Parathyroid adenoma (tissue), 2 donors: ENCODE measurements around the gene BCR.
A peak's percentile ranks its signal among the peaks of the same experiment; 100 is the strongest.

Experiments
- H2AFZ ChIP-seq: fragments of 300-600 bp; sonication (generic); one replicate; pipeline ENCODE4 v1.7.0; 2017; ENCODE audit warnings: antibody characterized with exemption, mild to moderate bottlenecking
- H3K27ac ChIP-seq: fragments of 300-600 bp; sonication (generic); one replicate; pipeline ENCODE4 v1.7.0; 2017
- H3K27me3 ChIP-seq: fragments of 300-600 bp; sonication (generic); one replicate; pipeline ENCODE4 v1.7.0; 2017; ENCODE audit warnings: low read length; ENCODE audit not compliant: control insufficient read depth, insufficient read depth
- H3K36me3 ChIP-seq: fragments of 300-600 bp; sonication (generic); one replicate; pipeline ENCODE4 v1.7.0; 2017; ENCODE audit warnings: low read length; ENCODE audit not compliant: control insufficient read depth, insufficient read depth
- H3K4me1 ChIP-seq: fragments of 300-600 bp; sonication (generic); one replicate; pipeline ENCODE4 v1.7.0; 2017; ENCODE audit warnings: control low read depth
- H3K4me2 ChIP-seq: fragments of 300-600 bp; sonication (generic); one replicate; pipeline ENCODE4 v1.7.0; 2017; ENCODE audit warnings: low read length
- H3K4me3 ChIP-seq: fragments of 300-600 bp; sonication (generic); one replicate; pipeline ENCODE4 v1.7.0; 2017; ENCODE audit warnings: low read depth, low read length
- H3K79me2 ChIP-seq: fragments of 300-600 bp; sonication (generic); one replicate; pipeline ENCODE4 v1.7.0; 2017; ENCODE audit warnings: control low read depth
- H3K9ac ChIP-seq: fragments of 300-600 bp; sonication (generic); one replicate; pipeline ENCODE4 v1.7.0; 2017; ENCODE audit warnings: mild to moderate bottlenecking
- H3K9me3 ChIP-seq: fragments of 300-600 bp; sonication (generic); one replicate; pipeline ENCODE4 v1.7.0; 2017; ENCODE audit warnings: low read length; ENCODE audit not compliant: control insufficient read depth
- TF ChIP-seq, protein P1 (sequence below): fragments of 300-600 bp; sonication (generic); IDR thresholded peaks from one replicate; pipeline ENCODE4 v1.7.0; 2017; ENCODE audit warnings: antibody characterized with exemption, mild to moderate bottlenecking
- donor health status: primary hyperparathyroidism.

Gene BCR

DNA sequence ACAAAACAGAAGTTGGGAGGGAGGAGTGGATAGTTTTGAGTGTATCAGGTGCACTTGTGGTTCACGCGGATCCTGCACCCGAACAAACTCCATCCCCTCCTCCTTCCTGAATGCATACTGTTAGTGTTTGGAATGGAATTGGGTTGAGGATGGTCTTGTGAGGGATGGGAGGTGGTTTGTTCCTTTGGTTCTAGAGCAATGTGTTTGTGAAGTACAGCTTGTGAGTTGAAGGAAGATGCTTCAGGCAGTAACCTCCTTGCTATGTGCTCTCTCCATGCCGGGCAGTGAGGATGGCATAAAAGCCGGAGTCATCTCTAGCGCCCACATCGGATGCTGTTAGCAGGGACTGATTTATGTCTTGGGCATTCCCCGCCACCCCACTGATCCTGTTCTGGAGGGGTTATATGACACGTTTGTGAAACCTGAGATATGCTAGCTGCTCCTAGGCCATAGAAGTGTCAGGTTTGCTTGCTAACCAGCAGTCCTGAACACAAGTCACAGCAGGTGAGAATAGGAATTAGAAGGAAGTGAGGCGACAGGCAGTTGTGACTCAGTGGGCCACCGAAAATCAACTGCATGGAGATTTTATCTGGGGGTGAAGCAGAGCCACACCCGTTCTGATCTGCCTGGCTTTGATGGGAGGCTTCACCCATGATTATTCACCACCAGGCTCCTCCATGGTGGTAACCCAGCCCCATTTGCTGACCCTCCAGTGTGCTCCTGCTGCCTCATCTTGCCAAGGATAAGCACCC, 2.2 kb downstream of the BCR start:
- H3K9ac ChIP-seq, result no peak overlapping the region
- peak overlapping the region; percentile 51 for H3K4me2 ChIP-seq
- peaks cover 12% of the 10 kb centered on the region for H3K4me1 ChIP-seq
- no peak overlapping the region for H3K27ac ChIP-seq
- no peak overlapping the region for H2AFZ ChIP-seq
- TF ChIP-seq, protein P1, sequence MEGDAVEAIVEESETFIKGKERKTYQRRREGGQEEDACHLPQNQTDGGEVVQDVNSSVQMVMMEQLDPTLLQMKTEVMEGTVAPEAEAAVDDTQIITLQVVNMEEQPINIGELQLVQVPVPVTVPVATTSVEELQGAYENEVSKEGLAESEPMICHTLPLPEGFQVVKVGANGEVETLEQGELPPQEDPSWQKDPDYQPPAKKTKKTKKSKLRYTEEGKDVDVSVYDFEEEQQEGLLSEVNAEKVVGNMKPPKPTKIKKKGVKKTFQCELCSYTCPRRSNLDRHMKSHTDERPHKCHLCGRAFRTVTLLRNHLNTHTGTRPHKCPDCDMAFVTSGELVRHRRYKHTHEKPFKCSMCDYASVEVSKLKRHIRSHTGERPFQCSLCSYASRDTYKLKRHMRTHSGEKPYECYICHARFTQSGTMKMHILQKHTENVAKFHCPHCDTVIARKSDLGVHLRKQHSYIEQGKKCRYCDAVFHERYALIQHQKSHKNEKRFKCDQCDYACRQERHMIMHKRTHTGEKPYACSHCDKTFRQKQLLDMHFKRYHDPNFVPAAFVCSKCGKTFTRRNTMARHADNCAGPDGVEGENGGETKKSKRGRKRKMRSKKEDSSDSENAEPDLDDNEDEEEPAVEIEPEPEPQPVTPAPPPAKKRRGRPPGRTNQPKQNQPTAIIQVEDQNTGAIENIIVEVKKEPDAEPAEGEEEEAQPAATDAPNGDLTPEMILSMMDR, result no peak
- no peaks in the 10 kb centered on the region for H3K36me3 ChIP-seq
- no peaks in the 10 kb centered on the region for H3K27me3 ChIP-seq
- H3K9me3 ChIP-seq, result no peaks in the 10 kb centered on the region
- peaks cover 2% of the 10 kb centered on the region for H3K79me2 ChIP-seq
- H3K4me3 ChIP-seq, result peak overlapping the region; percentile 36

DNA sequence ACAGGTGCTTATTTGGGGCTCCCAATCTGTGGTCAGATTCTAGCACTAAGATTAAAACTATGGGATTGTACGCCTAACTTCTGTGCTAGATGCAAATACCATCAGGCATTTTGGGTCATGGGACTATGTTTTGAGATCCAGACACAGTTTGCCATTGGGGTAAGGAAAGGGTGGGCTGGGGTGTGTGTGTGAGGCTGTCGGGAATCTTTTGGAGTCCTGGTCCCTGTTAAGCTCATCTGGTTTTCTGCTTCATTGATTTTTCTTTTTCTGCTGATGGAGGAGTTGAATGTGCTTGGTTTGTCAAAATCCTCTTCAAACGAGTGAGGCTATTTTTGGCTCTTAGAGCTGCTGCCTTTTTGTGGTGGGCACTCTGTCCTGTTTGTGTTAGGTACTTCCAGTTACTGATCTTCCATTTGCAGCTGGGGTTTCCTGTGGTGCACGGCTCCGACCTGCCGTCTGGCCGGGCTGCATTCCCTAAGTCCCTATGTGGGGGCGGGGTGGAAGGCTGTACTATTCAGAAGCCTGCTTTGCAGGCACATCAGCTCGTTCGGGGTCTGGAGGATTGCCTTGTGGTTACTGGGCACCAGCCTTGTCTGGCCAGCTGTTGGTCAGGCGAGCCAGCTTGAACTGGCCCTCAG, 2.9 kb downstream of the BCR start:
- Histone ChIP-seq H3K27me3 (no peaks in the 10 kb centered on the region), H3K27ac (no peak overlapping the region), H3K4me2 (peak overlapping the region; percentile 51), H2AFZ (no peak overlapping the region), H3K36me3 (no peaks in the 10 kb centered on the region), H3K9me3 (no peaks in the 10 kb centered on the region), H3K4me3 (peak overlapping the region; percentile 36), H3K79me2 (peaks cover 2% of the 10 kb centered on the region), H3K4me1 (peaks cover 12% of the 10 kb centered on the region), H3K9ac (no peak overlapping the region)
- TF ChIP-seq, protein P1, result no peak

DNA sequence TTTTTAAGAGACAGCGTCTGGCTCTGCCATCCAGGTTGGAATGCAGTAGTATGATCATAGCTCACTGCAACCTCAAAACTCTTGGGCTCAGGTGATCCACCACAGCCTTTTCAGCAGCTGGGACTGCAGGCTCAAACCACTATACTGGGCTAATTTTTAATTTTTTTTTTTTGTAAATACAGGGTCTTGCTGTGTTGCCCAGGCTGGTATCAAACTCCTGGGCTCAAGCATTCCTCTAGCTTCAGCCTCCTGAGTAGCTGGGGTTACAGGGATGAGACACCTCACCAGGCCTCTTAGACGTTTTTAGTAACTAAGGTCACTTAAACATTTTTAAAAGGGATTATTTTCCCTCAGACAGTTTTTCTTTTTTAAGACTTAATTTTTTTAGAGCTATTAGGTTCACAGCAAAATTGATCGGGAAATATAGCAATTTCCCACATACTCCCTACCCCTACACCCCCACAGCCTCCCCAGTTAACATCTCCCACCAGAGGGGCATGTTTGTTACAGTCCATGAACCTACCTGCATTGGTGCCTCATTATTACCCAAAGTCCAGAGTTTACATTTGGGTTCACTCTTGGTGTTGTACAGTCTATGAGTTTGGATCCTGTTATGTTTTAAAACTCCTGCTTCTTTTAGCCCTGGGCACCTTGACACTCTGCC, 3.9 kb downstream of the BCR start:
- no peak overlapping the region for H3K4me3 ChIP-seq

DNA sequence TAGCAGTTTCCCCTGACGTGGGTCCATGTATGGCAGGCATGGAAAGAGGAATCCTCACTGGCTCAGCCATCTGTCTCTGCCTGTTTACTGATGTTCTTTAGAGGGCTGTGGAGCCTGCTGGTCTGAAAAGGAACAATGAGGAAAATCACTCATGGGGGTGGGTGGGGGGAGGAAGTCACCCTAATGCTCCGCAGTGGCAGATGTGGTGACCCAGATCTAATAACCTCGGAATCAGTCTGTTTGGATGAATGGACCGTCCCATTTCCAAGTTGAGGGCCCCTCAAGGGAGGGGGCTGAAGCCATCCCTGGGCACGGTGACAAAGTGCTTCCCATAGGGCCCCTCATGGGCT, 4.4 kb downstream of the BCR start:
- Histone ChIP-seq H3K9me3 (no peaks in the 10 kb centered on the region), H3K36me3 (no peaks in the 10 kb centered on the region), H3K79me2 (peaks cover 2% of the 10 kb centered on the region), H3K9ac (no peak overlapping the region), H3K4me3 (no peak overlapping the region), H2AFZ (no peak overlapping the region), H3K27me3 (no peaks in the 10 kb centered on the region), H3K4me1 (peaks cover 10% of the 10 kb centered on the region), H3K27ac (no peak overlapping the region), H3K4me2 (peak overlapping the region; percentile 9)
- TF ChIP-seq, protein P1, result no peak

More for the DNA sequence above, 3.9 kb downstream of the BCR start:
- Histone ChIP-seq H3K36me3 (no peaks in the 10 kb centered on the region), H3K27ac (no peak overlapping the region), H3K4me1 (peaks cover 12% of the 10 kb centered on the region), H3K4me2 (peak overlapping the region; percentile 51), H2AFZ (no peak overlapping the region), H3K79me2 (peaks cover 2% of the 10 kb centered on the region), H3K9me3 (no peaks in the 10 kb centered on the region), H3K27me3 (no peaks in the 10 kb centered on the region), H3K9ac (no peak overlapping the region)
- TF ChIP-seq, protein P1, result no peak
